Activated T-helper 1 cell treated with anti-CD3 and anti-CD28 coated beads, Interleukin-12 subunit alpha, Interleukin-12 subunit beta, Interleukin-2, Interleukin-4 antibody, amounts not matched to agents 30 ng/mL and 10 ng/mL and 1 ng/mL, durations not matched to agents 14 hours and 24 hours and 36 hours (primary cell): ENCODE measurements around the gene STMND1. TPM values are rescaled to one million over a fixed set of nuclear protein-coding genes. Genes with fewer than 3 reads are reported as not detected.
A peak's percentile ranks its signal among the peaks of the same experiment; 100 is the strongest.
"Not testable (repeated sequence)": the region's sequence is repeated elsewhere in the genome, so short reads cannot be mapped to it uniquely, and the experiment has no call there.

ENCODE experiments used
- DNase-seq: peaks from one replicate; pipeline ENCODE4 v3.0.0; 2021; ENCODE audit warnings: low spot score
- H3K27ac Mint-ChIP-seq: one replicate; pipeline ENCODE4 v1.8.0; 2021; ENCODE audit warnings: mild to moderate bottlenecking, mixed read lengths
- H3K27me3 Mint-ChIP-seq: one replicate; pipeline ENCODE4 v1.8.0; 2022; ENCODE audit warnings: mild to moderate bottlenecking, moderate library complexity, mixed read lengths; ENCODE audit not compliant: insufficient read depth
- H3K36me3 Mint-ChIP-seq: one replicate; pipeline ENCODE4 v1.8.0; 2021; ENCODE audit warnings: low read depth, mixed read lengths
- H3K4me1 Mint-ChIP-seq: one replicate; pipeline ENCODE4 v1.8.0; 2021; ENCODE audit warnings: low read depth, mixed read lengths
- H3K4me3 Mint-ChIP-seq: one replicate; pipeline ENCODE4 v1.8.0; 2021; ENCODE audit warnings: mild to moderate bottlenecking, moderate library complexity, mixed read lengths
- H3K9me3 Mint-ChIP-seq: one replicate; pipeline ENCODE4 v1.8.0; 2021; ENCODE audit warnings: mixed read lengths
- intact Hi-C: fragments of 100-400 bp; cut with micrococcal nuclease; formaldehyde crosslinking; loops from one replicate; pipeline ENCODE4 v1.15.1; 2024
- total RNA-seq: library from RNA; stranded (reverse); gene quantifications from 2 replicates; pipeline ENCODE4 v1.2.3, GENCODE V29; 2022

Gene STMND1
- total RNA-seq, result not detected in 2 replicates

- no peak for DNase-seq
Observed at GRCh38 chr6:17101422-17102257, at the start of gene STMND1. TSS of gene STMND1 (plus strand) at chr6:17102050. CDS start at chr6:17102258, 208 bp downstream.

GRCh38 chr6:17054647-17055046 is 47.2 kb upstream of the STMND1 start:
- Mint-ChIP-seq H3K27ac (no peak overlapping the region), H3K4me1 (no peaks in the 10 kb centered on the region), H3K27me3 (no peaks in the 10 kb centered on the region), H3K4me3 (no peak overlapping the region), H3K36me3 (no peaks in the 10 kb centered on the region), H3K9me3 (no peaks in the 10 kb centered on the region)
- intact Hi-C loops, result no loop called here
- DNase-seq, result no peak

More at GRCh38 chr6:17101422-17102257, at the start of gene STMND1:
- Mint-ChIP-seq H3K4me3 (peak within 1 kb of the TSS; percentile 22), H3K9me3 (no peaks in the 10 kb centered on the region), H3K27me3 (peaks cover 40% of the 10 kb centered on the region), H3K4me1 (no peaks in the 10 kb centered on the region), H3K36me3 (no peaks in the 10 kb centered on the region), H3K27ac (no peak within 1 kb of the TSS)
- intact Hi-C loops, result no loop called here

DNA sequence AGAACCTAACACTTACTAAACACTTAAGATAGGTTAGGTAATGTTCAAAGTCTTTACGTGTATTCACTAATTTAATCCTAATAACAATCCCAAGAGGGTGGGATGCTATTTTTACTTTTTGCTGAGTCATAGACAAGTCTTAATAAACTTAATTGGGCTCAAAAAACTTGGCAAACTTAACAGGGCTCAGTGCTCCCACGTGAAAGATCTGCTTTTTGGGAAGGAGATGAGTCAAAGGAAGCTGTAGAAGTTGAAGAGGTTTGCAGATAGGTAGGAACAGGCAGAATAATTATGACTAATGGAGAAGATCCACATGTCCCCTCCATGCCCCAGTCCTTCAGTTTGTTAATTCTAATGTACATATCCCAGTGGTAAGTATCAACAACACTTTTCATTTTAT is 44.5 kb upstream of the STMND1 start:
- no peaks in the 10 kb centered on the region for H3K36me3 Mint-ChIP-seq
- DNase-seq, result no peak
- no peaks in the 10 kb centered on the region for H3K4me1 Mint-ChIP-seq
- H3K27me3 Mint-ChIP-seq, result peaks cover 7% of the 10 kb centered on the region
- no peak overlapping the region for H3K27ac Mint-ChIP-seq
- intact Hi-C loops, result no loop called here
- H3K9me3 Mint-ChIP-seq, result no peaks in the 10 kb centered on the region
- H3K4me3 Mint-ChIP-seq, result no peak overlapping the region

DNA sequence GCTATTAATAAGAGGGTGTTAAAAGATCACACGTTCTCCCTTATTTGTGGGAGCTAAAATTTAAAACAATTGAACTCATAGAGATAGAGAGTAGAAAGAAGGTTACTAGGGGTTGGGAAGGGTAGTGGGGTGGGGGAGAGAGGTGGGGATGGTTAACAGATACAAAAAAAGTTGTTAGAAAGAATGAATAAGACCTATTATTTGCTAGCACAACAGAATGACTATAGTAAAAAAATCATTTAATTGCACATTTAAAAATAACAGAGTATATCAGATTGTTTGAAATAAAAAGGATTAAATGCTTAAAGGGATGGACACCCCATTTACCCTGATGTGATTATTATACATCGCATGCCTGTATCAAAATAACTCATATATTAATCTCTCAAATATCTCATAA is 43.3 kb upstream of the STMND1 start:
- no peak for DNase-seq
- H3K27me3 Mint-ChIP-seq, result peaks cover 7% of the 10 kb centered on the region
- H3K27ac Mint-ChIP-seq, result no peak overlapping the region
- no peaks in the 10 kb centered on the region for H3K4me1 Mint-ChIP-seq
- intact Hi-C loops, result no loop called here
- no peaks in the 10 kb centered on the region for H3K36me3 Mint-ChIP-seq
- H3K9me3 Mint-ChIP-seq, result no peaks in the 10 kb centered on the region
- no peak overlapping the region for H3K4me3 Mint-ChIP-seq

DNA sequence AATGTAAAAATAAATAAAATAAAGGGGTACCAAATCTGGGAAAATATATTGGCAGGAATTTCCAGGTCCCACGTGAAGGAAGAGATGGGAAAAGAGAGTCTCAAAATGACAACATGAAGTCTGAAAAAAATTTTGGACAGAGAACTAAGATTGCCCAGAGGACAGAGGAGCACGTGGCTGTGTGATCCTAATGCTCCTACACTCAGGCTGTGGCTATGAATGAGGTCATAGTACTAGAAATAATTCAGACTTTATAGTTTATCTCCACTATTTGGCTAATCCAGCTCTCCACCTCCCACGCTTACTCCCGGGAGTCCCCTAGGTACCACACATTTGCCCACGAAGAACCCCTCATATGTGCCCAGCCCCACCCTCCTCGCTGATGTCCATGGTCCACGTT is 42.8 kb upstream of the STMND1 start:
- intact Hi-C loops, result no loop called here
- H3K4me3 Mint-ChIP-seq, result no peak overlapping the region

DNA sequence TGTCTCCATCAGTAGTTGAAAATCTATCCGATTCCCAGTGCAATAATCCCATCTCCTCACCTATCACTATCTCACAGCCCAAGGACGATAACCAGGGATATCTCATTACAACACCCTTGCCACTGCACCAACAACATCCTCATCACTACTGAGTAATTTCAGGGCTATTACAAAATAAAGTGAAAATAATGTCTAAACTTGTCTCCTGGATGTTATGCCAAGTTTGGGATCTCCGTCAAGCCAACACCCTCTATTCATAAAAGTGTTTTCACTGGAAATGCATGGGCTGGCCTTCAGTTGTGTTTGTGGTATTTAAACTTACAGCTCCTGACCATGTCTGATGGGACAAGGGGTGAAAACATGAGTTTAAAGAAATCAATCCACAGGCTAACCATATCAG is 42.0 kb upstream of the STMND1 start:
- no peak for DNase-seq
- Mint-ChIP-seq H3K36me3 (no peaks in the 10 kb centered on the region), H3K27ac (no peak overlapping the region), H3K4me1 (no peaks in the 10 kb centered on the region), H3K9me3 (no peaks in the 10 kb centered on the region), H3K4me3 (no peak overlapping the region), H3K27me3 (peaks cover 7% of the 10 kb centered on the region)
- intact Hi-C loops, result no loop called here

More for the DNA sequence above, 42.8 kb upstream of the STMND1 start:
- no peaks in the 10 kb centered on the region for H3K36me3 Mint-ChIP-seq
- no peaks in the 10 kb centered on the region for H3K4me1 Mint-ChIP-seq
- no peak overlapping the region for H3K27ac Mint-ChIP-seq
- no peak for DNase-seq
- no peaks in the 10 kb centered on the region for H3K9me3 Mint-ChIP-seq
- peaks cover 7% of the 10 kb centered on the region for H3K27me3 Mint-ChIP-seq

- Mint-ChIP-seq H3K4me1 (no peaks in the 10 kb centered on the region), H3K36me3 (no peaks in the 10 kb centered on the region), H3K27me3 (peaks cover 7% of the 10 kb centered on the region), H3K4me3 (no peak overlapping the region), H3K9me3 (no peaks in the 10 kb centered on the region), H3K27ac (no peak overlapping the region)
- intact Hi-C loops, result no loop called here
- DNase-seq, result no peak
Observed at GRCh38 chr6:17061097-17061496, 40.8 kb upstream of the STMND1 start.

- Mint-ChIP-seq H3K4me1 (no peaks in the 10 kb centered on the region), H3K4me3 (no peak overlapping the region), H3K36me3 (no peaks in the 10 kb centered on the region), H3K9me3 (no peaks in the 10 kb centered on the region), H3K27ac (no peak overlapping the region), H3K27me3 (peaks cover 7% of the 10 kb centered on the region)
- intact Hi-C loops, result no loop called here
- DNase-seq, result no peak
Observed at GRCh38 chr6:17062871-17063440, 38.9 kb upstream of the STMND1 start.

- Mint-ChIP-seq H3K27me3 (peaks cover 7% of the 10 kb centered on the region), H3K9me3 (no peaks in the 10 kb centered on the region), H3K27ac (no peak overlapping the region), H3K4me1 (no peaks in the 10 kb centered on the region), H3K36me3 (no peaks in the 10 kb centered on the region), H3K4me3 (no peak overlapping the region)
- no peak for DNase-seq
- intact Hi-C loops, result no loop called here
Observed at GRCh38 chr6:17064975-17065374, 36.9 kb upstream of the STMND1 start.

DNA sequence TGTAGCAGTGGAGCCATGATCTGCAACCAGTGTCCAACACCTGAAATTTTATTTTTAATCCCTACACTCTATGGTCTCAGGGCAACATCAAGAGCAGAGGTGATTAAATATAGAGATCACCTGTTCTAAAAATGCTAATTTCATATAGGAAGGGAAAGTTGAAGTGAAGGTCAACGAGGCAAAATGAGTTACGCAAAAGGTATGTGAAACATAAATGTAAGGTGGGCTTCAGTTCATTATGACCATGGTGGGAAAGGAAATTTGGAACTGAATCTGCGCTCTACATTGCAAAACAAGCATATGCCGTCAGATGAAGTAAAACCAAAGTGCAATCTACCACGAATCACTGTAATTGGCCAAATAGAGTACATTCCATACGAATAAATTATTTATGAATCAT is 35.2 kb upstream of the STMND1 start:
- DNase-seq, result no peak
- peaks cover 2% of the 10 kb centered on the region for H3K27me3 Mint-ChIP-seq
- H3K4me1 Mint-ChIP-seq, result no peaks in the 10 kb centered on the region
- H3K36me3 Mint-ChIP-seq, result no peaks in the 10 kb centered on the region
- no peaks in the 10 kb centered on the region for H3K9me3 Mint-ChIP-seq
- H3K27ac Mint-ChIP-seq, result no peak overlapping the region
- H3K4me3 Mint-ChIP-seq, result no peak overlapping the region
- intact Hi-C loops, result no loop called here

- intact Hi-C loops, H3K36me3 Mint-ChIP-seq, H3K4me1 Mint-ChIP-seq, H3K27me3 Mint-ChIP-seq, DNase-seq, H3K9me3 Mint-ChIP-seq, H3K27ac Mint-ChIP-seq, H3K4me3 Mint-ChIP-seq: not testable (repeated sequence)
Observed at GRCh38 chr6:17068972-17069371, 32.9 kb upstream of the STMND1 start.

GRCh38 chr6:17070400-17070799 is 31.4 kb upstream of the STMND1 start:
- H3K4me1 Mint-ChIP-seq, H3K27me3 Mint-ChIP-seq, intact Hi-C loops, H3K27ac Mint-ChIP-seq, H3K9me3 Mint-ChIP-seq, H3K4me3 Mint-ChIP-seq, DNase-seq, H3K36me3 Mint-ChIP-seq: not testable (repeated sequence)

DNA sequence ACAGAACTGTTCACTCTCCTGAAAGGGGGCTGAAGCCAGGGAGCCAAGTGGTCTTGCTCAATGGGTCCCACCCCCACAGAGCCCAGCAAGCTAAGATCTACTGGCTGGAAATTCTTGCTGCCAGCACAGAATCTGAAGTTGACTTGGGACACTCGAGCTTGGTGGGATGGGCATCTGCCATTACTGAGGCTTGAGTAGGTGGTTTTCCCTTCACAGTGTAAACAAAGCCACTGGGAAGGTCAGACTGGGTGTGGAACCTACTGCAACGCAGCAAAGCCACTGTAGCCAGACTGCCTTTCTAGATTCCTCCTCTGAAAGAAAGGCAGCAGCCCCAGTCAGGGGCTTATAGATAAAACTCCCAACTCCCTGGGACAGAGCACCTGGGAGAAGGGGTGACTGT is 28.3 kb upstream of the STMND1 start:
- peaks cover 11% of the 10 kb centered on the region for H3K9me3 Mint-ChIP-seq
- H3K4me1 Mint-ChIP-seq, H3K27ac Mint-ChIP-seq, intact Hi-C loops, H3K27me3 Mint-ChIP-seq, DNase-seq, H3K36me3 Mint-ChIP-seq, H3K4me3 Mint-ChIP-seq: not testable (repeated sequence)
